Effector memory CD4-positive, alpha-beta T cell (primary cell): ENCODE measurements around the gene OR2M7.
"Not testable (repeated sequence)": the region's sequence is repeated elsewhere in the genome, so short reads cannot be mapped to it uniquely, and the experiment has no call there.

Experiments
- DNase-seq, 3 donors: peaks; one replicate each; pipeline ENCODE4 v3.0.0-alpha.2; 2020
- H3K27ac ChIP-seq: 2 replicates; pipeline ENCODE4 v1.7.0; 2013; ENCODE audit warnings: mild to moderate bottlenecking, low read length, moderate library complexity; ENCODE audit not compliant: insufficient read depth, poor library complexity, severe bottlenecking
- H3K27me3 ChIP-seq: replicated peaks from 2 replicates; pipeline ENCODE4 v1.7.0; 2013; ENCODE audit warnings: mild to moderate bottlenecking, low read length; ENCODE audit not compliant: insufficient read depth, control insufficient read depth, poor library complexity, severe bottlenecking
- H3K36me3 ChIP-seq: 2 replicates; pipeline ENCODE4 v1.7.0; 2013; ENCODE audit warnings: mild to moderate bottlenecking, low read length, moderate library complexity; ENCODE audit not compliant: control insufficient read depth, insufficient read depth
- H3K4me1 ChIP-seq: 2 replicates; pipeline ENCODE4 v1.7.0; 2013; ENCODE audit warnings: low read length, mild to moderate bottlenecking; ENCODE audit not compliant: control insufficient read depth, insufficient read depth, poor library complexity, severe bottlenecking
- H3K4me3 ChIP-seq: 2 replicates; pipeline ENCODE4 v1.7.0; 2013; ENCODE audit warnings: low read length, low read depth, mild to moderate bottlenecking; ENCODE audit not compliant: insufficient read depth, poor library complexity, severe bottlenecking
- H3K9me3 ChIP-seq: 2 replicates; pipeline ENCODE4 v1.7.0; 2013; ENCODE audit warnings: mild to moderate bottlenecking, low read length, moderate library complexity; ENCODE audit not compliant: control insufficient read depth
- total RNA-seq, 3 donors: gene quantifications; one replicate each; lab custom pipeline; 2026; lab: John Stamatoyannopoulos, UW

Gene OR2M7, protein sequence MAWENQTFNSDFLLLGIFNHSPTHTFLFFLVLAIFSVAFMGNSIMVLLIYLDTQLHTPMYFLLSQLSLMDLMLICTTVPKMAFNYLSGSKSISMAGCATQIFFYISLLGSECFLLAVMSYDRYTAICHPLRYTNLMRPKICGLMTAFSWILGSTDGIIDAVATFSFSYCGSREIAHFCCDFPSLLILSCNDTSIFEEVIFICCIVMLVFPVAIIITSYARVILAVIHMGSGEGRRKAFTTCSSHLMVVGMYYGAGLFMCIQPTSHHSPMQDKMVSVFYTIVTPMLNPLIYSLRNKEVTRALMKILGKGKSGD
- 0 reads per million in 3 donors for total RNA-seq

GRCh38 chr1:248324468-248324867 is at the start of gene OR2M7:
OR2M7 (minus strand) TSS chr1:248324568; CDS start chr1:248324568, 0 bp downstream.
- no peaks in the 10 kb centered on the region for H3K27me3 ChIP-seq

GRCh38 chr1:248373761-248374160 is 49.4 kb upstream of the OR2M7 start:
- no peak for DNase-seq
- no peak overlapping the region for H3K27ac ChIP-seq
- no peaks in the 10 kb centered on the region for H3K36me3 ChIP-seq
- H3K9me3 ChIP-seq: no peaks in the 10 kb centered on the region
- no peak overlapping the region for H3K4me3 ChIP-seq
- no peaks in the 10 kb centered on the region for H3K4me1 ChIP-seq
- no peaks in the 10 kb centered on the region for H3K27me3 ChIP-seq

More at GRCh38 chr1:248324468-248324867, at the start of gene OR2M7:
- H3K4me1 ChIP-seq: no peaks in the 10 kb centered on the region
- DNase-seq: no peak
- no peak within 1 kb of the TSS for H3K27ac ChIP-seq
- no peaks in the 10 kb centered on the region for H3K9me3 ChIP-seq
- no peaks in the 10 kb centered on the region for H3K36me3 ChIP-seq
- no peak within 1 kb of the TSS for H3K4me3 ChIP-seq

- H3K36me3 ChIP-seq: no peaks in the 10 kb centered on the region
- no peaks in the 10 kb centered on the region for H3K4me1 ChIP-seq
- no peaks in the 10 kb centered on the region for H3K9me3 ChIP-seq
- no peaks in the 10 kb centered on the region for H3K27me3 ChIP-seq
- no peak overlapping the region for H3K4me3 ChIP-seq
- no peak for DNase-seq
- H3K27ac ChIP-seq: no peak overlapping the region
Observed at GRCh38 chr1:248372394-248372793, 48.0 kb upstream of the OR2M7 start.

GRCh38 chr1:248366609-248367008 is 42.2 kb upstream of the OR2M7 start:
- no peak overlapping the region for H3K4me3 ChIP-seq
- H3K36me3 ChIP-seq: no peaks in the 10 kb centered on the region
- DNase-seq: no peak
- no peaks in the 10 kb centered on the region for H3K27me3 ChIP-seq
- no peak overlapping the region for H3K27ac ChIP-seq
- no peaks in the 10 kb centered on the region for H3K9me3 ChIP-seq
- H3K4me1 ChIP-seq: no peaks in the 10 kb centered on the region

- Histone ChIP-seq H3K27ac (no peak within 1 kb of the TSS), H3K36me3 (no peaks in the 10 kb centered on the region), H3K27me3 (no peaks in the 10 kb centered on the region), H3K4me1 (no peaks in the 10 kb centered on the region), H3K4me3 (no peak within 1 kb of the TSS), H3K9me3 (no peaks in the 10 kb centered on the region)
- no peak for DNase-seq
Observed at GRCh38 chr1:248361121-248361715, 36.9 kb upstream of the OR2M7 start, which contains the start of gene OR2T4. OR2T4 (plus strand) TSS chr1:248361665; CDS start chr1:248361665, 0 bp downstream.

GRCh38 chr1:248359415-248359814 is 35.0 kb upstream of the OR2M7 start:
- H3K36me3 ChIP-seq: no peaks in the 10 kb centered on the region
- no peak for DNase-seq
- H3K27me3 ChIP-seq: no peaks in the 10 kb centered on the region
- H3K4me3 ChIP-seq: no peak overlapping the region
- H3K4me1 ChIP-seq: no peaks in the 10 kb centered on the region
- no peak overlapping the region for H3K27ac ChIP-seq
- no peaks in the 10 kb centered on the region for H3K9me3 ChIP-seq

GRCh38 chr1:248348475-248348874 is 24.1 kb upstream of the OR2M7 start, which contains the start of gene OR14C36:
OR14C36 (plus strand) TSS chr1:248348775; CDS start chr1:248348775, 0 bp downstream.
- DNase-seq: no peak
- no peak within 1 kb of the TSS for H3K4me3 ChIP-seq
- H3K27ac ChIP-seq: no peak within 1 kb of the TSS
- H3K36me3 ChIP-seq: no peaks in the 10 kb centered on the region
- no peaks in the 10 kb centered on the region for H3K9me3 ChIP-seq
- no peaks in the 10 kb centered on the region for H3K4me1 ChIP-seq
- H3K27me3 ChIP-seq: no peaks in the 10 kb centered on the region

DNA sequence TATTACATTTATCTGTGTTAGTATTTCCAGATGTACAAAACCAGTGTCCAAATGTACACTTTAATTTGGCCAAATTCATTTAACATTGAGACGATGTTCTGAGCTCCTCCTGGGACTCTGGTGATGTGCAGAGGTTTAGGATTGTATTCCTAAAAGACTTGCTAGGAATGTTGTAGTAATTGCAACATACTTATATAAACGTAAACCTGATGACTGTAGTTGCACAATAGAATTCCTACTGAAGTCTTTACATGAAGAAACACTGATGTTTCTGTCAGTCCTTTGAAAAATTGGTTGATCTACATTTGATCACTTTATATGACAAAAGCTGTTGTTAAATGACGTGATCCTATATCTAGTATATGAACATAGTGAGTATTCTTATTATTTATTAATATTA is 19.1 kb upstream of the OR2M7 start:
- Histone ChIP-seq H3K4me3 (no peak overlapping the region), H3K4me1 (no peaks in the 10 kb centered on the region), H3K27ac (no peak overlapping the region), H3K36me3 (no peaks in the 10 kb centered on the region), H3K9me3 (no peaks in the 10 kb centered on the region), H3K27me3 (no peaks in the 10 kb centered on the region)
- DNase-seq: no peak

GRCh38 chr1:248316796-248317195 is 7.6 kb downstream of the OR2M7 start:
- Histone ChIP-seq H3K4me3 (no peak overlapping the region), H3K9me3 (no peaks in the 10 kb centered on the region), H3K27ac (no peak overlapping the region), H3K4me1 (no peaks in the 10 kb centered on the region), H3K27me3 (no peaks in the 10 kb centered on the region), H3K36me3 (no peaks in the 10 kb centered on the region)
- no peak for DNase-seq

GRCh38 chr1:248306740-248307139 is 17.6 kb downstream of the OR2M7 start:
- not testable (repeated sequence) for H3K27ac ChIP-seq, H3K9me3 ChIP-seq, H3K36me3 ChIP-seq, H3K27me3 ChIP-seq, H3K4me3 ChIP-seq, H3K4me1 ChIP-seq, DNase-seq
